ENCODE data around the gene GLUL.

GRCh38 chr1:182357913-182358312, 33.7 kb downstream of the GLUL start:
- TF ChIP-seq CTCF (IDR thresholded peaks at IDR 0.05; ENCODE audit: low read depth, low read length), result no peak
- TF ChIP-seq EZH2phosphoT487 (IDR thresholded peaks at IDR 0.05; ENCODE audit: low read depth), result no peak
